SIG-M5 (cell line): ENCODE data around the gene IKBKE.

Experiments used
- DNase-seq: peaks from one replicate; lab custom pipeline; 2025; lab: John Stamatoyannopoulos, UW

The IKBKE gene

DNA sequence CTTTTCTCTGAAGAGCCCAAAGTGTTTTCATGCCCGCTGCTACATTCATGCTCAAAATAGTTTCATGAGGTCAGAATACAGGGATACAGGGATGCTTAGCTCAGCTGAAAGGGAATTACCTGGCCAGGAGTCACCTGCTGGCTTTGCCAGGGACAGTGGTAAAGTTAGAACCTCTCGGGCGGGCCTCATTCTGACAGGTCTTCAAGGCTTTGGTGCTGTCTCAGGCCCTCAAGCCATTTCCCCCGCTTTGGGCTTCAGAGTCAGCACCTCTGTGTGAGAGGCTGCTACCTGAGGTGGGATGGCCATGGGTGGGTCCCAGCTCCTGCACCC is 42.5 kb downstream of the IKBKE start:
- DNase-seq = no peak

DNA sequence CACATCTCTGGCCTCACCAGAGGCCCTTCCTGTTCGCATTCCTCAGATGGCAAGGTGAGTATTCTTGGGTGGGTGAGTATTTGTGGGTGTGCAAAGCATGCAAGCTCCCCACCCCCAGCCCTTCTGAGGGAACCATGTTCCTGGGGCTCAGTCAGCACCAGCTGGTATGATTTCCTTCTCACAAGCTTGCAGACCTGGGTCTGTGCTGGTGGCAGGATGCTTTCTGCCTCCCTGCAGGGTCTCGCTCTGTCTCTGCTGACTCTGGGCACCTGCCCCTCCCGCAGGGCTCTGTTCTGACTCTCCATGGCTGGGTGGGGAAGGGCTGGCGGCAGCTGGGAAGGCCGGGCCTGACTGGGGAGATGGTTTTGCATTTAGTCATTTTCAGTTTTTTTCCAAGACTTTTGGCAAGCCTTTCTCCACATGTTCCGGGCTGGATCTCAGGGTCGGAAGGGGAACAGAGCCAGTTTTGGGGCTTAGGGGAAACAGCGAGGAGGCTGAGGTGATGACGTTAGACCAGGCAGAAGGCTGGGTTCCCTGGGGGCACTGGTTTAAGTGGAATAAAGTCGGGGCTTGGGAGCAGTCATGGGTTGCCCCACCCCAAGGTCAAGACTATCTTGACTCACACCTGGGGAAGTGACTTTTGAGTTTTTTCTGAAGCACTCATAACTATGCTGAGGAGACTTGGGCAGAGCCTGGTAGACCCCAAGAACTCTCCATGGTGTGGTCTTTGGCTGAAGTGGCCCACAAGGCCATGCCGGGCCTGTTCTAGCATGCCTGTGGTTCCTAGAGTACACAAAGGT is 43.2 kb downstream of the IKBKE start:
- DNase-seq = no peak

GRCh38 chr1:206514813-206515387 is 44.6 kb downstream of the IKBKE start:
- DNase-seq = no peak

DNA sequence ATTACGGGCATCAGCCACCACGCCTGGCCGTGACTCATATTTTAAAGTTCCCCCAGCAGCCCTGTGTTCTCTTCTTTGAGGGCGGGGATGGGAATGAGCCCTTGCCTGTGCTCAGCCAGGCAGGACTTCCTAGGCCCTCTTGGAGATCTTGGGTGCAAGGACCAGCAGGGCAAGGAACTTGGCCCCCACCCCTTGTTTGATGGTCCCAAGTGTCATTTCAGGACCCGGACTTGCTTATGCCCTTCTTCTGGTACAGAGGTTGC is 46.4 kb downstream of the IKBKE start:
- DNase-seq = no peak

DNA sequence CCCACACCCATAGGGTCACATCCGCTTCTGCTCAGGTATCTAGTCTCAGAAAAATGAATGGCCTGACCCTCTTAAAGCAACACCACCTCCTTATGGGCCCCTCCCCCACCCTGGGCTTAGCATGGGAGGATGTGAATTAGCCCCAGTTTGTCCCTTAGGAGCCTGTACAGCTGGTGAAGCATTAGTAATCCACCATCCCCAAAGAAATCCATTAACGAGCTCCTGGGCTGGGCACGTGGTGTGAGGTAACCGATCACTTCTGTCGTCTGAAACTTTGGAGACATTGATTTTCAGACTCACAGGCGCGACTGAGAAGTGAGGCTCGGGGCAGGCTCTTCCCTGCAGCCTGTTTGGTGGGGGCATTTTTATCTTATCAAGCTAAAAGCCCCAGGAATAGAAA is 47.5 kb downstream of the IKBKE start:
- DNase-seq = no peak

DNA sequence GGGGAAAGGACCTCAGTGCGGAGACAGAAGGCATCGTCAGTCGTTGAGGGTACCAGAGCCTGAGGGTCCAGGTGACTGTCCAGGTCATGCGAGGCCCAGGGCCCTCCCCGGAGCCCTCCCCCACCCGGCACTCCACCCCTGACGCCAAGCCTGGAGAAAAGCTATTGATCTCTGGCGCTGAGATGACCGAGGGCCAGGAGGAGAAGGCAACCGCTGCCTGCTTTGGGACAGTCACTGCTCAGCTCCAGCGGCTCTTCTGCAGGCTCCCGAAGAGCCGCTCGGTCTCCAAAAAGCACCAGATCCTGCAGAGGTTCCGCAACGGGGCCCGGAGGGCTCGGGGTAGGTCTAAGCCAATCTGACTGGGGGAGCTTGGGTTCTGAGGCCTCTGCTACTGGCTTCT is 47.9 kb downstream of the IKBKE start:
- DNase-seq = no peak

GRCh38 chr1:206518743-206519142 is 48.5 kb downstream of the IKBKE start:
- DNase-seq = no peak

- DNase-seq = no peak
Measured at GRCh38 chr1:206521127-206521526, 50.9 kb downstream of the IKBKE start.

DNA sequence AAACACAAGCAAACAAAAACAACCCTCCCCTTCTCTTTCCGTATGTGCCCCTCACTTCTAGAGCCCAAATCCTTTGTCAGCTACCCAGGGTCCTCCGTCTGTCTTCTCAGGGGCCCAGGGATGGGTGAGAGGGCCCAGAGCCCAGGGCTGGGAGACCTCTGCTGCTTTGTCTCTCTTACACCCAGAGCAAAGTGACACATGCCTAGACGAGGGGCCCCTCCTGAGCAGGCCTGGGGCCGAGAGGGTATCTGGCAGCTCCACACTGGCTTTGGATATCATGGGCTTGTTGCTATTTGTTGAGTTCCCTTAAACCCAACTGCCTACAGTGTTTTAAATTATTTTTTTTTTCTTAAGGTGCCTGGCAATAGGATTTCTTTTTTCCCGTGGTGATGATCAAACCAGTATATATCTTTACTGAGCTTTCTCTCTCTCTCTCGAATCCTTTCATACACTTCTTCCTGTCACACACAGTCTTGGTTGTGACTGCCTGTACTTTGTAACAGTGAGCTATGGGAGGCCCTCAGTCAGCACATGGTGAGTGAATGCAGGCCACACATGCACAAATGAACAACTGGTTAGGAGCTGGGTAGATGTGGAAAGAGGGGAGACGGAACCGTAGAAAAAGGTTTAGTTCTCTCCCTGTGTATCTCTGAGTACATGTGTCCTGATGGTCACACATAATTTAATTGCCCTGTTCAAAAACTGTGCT is 51.6 kb downstream of the IKBKE start:
- DNase-seq = no peak

GRCh38 chr1:206524739-206525364 is 54.6 kb downstream of the IKBKE start:
- DNase-seq = no peak

- DNase-seq = no peak
Measured at GRCh38 chr1:206526064-206526911, 56.0 kb downstream of the IKBKE start.

GRCh38 chr1:206529425-206529824 is 59.1 kb downstream of the IKBKE start:
- no peak for DNase-seq

DNA sequence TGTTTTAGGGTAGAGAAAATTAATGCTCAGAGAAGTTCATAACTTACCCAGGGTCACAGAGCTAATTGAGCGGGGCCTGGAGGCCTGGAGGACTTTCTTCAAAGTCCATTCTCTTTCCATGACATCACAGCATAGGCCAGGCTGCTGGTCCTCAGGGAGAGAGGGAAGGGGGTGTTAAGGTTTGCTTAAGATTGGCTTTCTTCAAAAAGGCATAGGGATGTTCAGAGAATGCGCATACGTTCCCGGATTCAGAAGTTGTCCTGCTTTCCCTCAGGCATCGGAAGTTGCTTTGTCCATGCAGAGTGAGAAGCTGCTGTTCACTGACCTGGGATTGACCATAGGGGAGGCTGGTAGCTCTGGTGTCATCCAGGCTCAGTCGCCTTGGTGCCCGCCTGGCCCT is 62.1 kb downstream of the IKBKE start:
- DNase-seq = no peak

GRCh38 chr1:206534552-206534951 is 64.3 kb downstream of the IKBKE start:
- no peak for DNase-seq

GRCh38 chr1:206535853-206536188 is 65.5 kb downstream of the IKBKE start:
- no peak for DNase-seq

- DNase-seq = no peak
Measured at GRCh38 chr1:206537141-206537540, 66.9 kb downstream of the IKBKE start.

- DNase-seq = no peak
Measured at GRCh38 chr1:206538086-206538770, 68.0 kb downstream of the IKBKE start.

GRCh38 chr1:206538901-206539640 is 68.8 kb downstream of the IKBKE start:
- DNase-seq = no peak

DNA sequence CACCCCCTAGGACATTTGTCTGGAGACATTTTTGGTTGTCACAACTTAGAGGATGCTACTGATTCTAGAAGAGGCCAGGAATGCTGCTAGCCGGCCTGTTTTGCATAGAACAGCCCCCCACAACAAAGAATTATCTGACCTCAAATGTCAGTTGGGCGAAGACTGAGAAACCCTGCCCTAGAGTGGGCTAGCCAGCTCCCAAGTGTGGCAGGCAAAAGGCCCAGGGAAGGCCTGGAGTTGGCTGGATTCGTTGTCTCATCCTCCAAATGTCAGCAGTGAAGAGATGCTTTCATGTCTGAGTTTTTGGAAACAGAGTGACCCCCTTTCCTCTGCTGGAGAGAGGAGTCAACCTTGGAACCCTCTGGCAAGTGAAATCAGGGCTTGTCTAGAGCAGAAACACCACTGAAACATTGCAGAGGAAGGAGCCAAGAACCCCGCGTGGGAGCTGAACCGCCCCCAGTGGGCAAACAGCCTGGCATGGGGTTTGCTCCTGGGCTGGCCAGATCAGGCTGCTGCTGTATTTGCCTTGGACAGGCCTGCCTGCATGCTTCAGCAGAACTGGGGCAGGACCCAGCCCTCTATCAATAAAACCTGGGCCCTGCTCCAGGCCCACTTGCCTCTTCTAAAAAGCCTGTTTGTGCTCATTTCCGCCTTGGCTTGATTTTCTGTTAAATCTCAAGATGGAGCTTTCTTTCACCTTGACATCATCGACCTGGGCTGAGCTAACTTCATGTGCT is 69.9 kb downstream of the IKBKE start:
- no peak for DNase-seq

DNA sequence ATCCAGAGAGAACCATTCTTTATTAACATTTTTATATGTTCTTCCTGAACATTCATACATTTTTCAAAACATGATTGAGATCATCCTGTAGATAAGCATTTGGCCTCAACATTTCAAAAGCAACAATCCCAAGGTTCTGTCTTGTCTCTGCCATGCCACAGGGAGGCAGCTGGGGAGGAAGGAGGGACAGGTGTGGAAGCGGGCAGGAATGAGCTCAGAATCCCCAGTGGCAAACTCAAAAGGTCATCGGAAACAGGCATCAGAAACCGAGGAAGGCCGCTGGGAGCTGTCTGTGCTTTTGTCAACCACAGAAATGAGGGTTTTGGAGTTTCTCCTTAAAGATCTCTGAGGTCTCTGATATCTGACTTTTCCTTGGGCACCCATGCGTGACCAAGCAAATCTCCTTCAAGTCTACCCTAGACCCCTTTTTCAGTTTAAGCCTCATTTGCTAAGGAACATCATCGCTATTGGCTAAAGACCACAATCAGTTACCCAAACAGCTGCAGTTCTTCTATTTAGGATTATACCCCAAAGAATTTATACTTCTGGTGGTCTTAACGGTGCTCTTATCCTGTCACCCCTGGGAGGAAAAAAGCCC is 71.1 kb downstream of the IKBKE start:
- DNase-seq = no peak
